GM19438 (cell line): ENCODE measurements around the gene HINFP.
"Not testable (repeated sequence)": the region's sequence is repeated elsewhere in the genome, so short reads cannot be mapped to it uniquely, and the experiment has no call there.

Source experiments
- ATAC-seq: cut with Tn5 transposase; IDR thresholded peaks from one replicate; pipeline ENCODE4 v1.9.1; 2021; ENCODE audit warnings: low read depth; ENCODE audit not compliant: unreplicated experiment

Gene HINFP

GRCh38 chr11:119116235-119116594, 5.2 kb upstream of the HINFP start:
- no peak for ATAC-seq

- ATAC-seq: no peak
Measured at GRCh38 chr11:119116601-119117000, 4.8 kb upstream of the HINFP start.

GRCh38 chr11:119117004-119117706, 4.2 kb upstream of the HINFP start:
- no peak for ATAC-seq

- ATAC-seq: no peak
Measured at GRCh38 chr11:119118227-119118626, 3.2 kb upstream of the HINFP start.

- ATAC-seq: no peak
Measured at GRCh38 chr11:119118946-119119345, 2.4 kb upstream of the HINFP start.

GRCh38 chr11:119120639-119121007, 757 bp upstream of the HINFP start:
- no peak for ATAC-seq

GRCh38 chr11:119121811-119122124, 388 bp downstream of the HINFP start:
- ATAC-seq: no peak

- ATAC-seq: no peak
Measured at GRCh38 chr11:119125821-119126220, 4.4 kb downstream of the HINFP start.

- no peak for ATAC-seq
Measured at GRCh38 chr11:119126675-119127268, 5.4 kb downstream of the HINFP start.

- ATAC-seq: no peak
Measured at GRCh38 chr11:119130662-119131061, 9.3 kb downstream of the HINFP start.

GRCh38 chr11:119134389-119134978, 13.1 kb downstream of the HINFP start:
- ATAC-seq: no peak

- not testable (repeated sequence) for ATAC-seq
Measured at GRCh38 chr11:119139276-119139675, 17.9 kb downstream of the HINFP start.

GRCh38 chr11:119144825-119145486, 23.6 kb downstream of the HINFP start:
- no peak for ATAC-seq

- ATAC-seq: no peak
Measured at GRCh38 chr11:119145551-119145950, 24.2 kb downstream of the HINFP start.

- no peak for ATAC-seq
Measured at GRCh38 chr11:119147604-119148333, 26.4 kb downstream of the HINFP start.

GRCh38 chr11:119148720-119149017, 27.3 kb downstream of the HINFP start:
- no peak for ATAC-seq

- ATAC-seq: no peak
Measured at GRCh38 chr11:119149018-119149785, 27.8 kb downstream of the HINFP start, which contains the start of gene ABCG4. ABCG4 (plus strand) TSS chr11:119149052; CDS start chr11:119149966, 914 bp downstream.

GRCh38 chr11:119149786-119150275, 28.5 kb downstream of the HINFP start:
- ATAC-seq: no peak

- no peak for ATAC-seq
Measured at GRCh38 chr11:119152043-119152442, 30.7 kb downstream of the HINFP start.

GRCh38 chr11:119152604-119153003, 31.2 kb downstream of the HINFP start:
- no peak for ATAC-seq
